Renal cortical epithelial cell (primary cell): Measurements from ENCODE around the gene TBC1D20. TPM values are rescaled to one million over a fixed set of nuclear protein-coding genes. Genes with fewer than 3 reads are reported as not detected.
A peak's percentile ranks its signal among the peaks of the same experiment; 100 is the strongest.
"Not testable (repeated sequence)": the region's sequence is repeated elsewhere in the genome, so short reads cannot be mapped to it uniquely, and the experiment has no call there.

Experiments used
- DNase-seq: peaks from one replicate; pipeline ENCODE4 v3.0.0-alpha.2; 2011; ENCODE audit warnings: low read depth
- total RNA-seq: library from RNA; depleted of rRNA; stranded (reverse); fragments of >200 nt; gene quantifications from 2 replicates; pipeline ENCODE4 v1.2.3, GENCODE V29; 2014

The TBC1D20 gene
- 34.2 and 36.9 TPM in 2 replicates for total RNA-seq

- peak; percentile 61 for DNase-seq
These were observed at the start of gene TBC1D20 for GRCh38 chr20:462199-462991. Gene TBC1D20, minus strand, starts transcription at chr20:462533. Its CDS starts 128 bp downstream, at chr20:462405.

- DNase-seq, result not testable (repeated sequence)
These were observed 48.2 kb upstream of the TBC1D20 start for GRCh38 chr20:510328-511057.

DNA sequence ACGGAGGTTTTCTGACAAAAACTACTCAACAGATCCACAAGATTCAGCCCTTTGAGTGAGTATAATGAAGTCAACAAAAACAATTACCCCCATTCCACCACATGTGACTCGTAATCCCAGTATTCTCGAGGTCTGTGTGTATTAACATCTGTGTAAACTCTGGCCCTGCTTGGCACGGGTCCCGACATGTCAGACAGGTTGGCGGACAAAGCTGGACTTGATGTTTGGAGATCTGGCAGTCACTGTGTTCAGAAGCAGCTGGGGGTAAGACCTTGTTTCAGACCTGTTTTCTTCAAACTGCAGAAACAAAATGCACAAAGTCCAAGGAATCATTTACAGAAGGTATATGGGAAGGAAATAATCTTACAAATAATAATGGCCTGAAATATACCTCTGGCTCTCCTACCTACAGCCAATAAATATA lies 46.0 kb upstream of the TBC1D20 start:
- peak; percentile 16 for DNase-seq

- DNase-seq, result no peak
These were observed 45.5 kb upstream of the TBC1D20 start for GRCh38 chr20:507761-508332.

DNA sequence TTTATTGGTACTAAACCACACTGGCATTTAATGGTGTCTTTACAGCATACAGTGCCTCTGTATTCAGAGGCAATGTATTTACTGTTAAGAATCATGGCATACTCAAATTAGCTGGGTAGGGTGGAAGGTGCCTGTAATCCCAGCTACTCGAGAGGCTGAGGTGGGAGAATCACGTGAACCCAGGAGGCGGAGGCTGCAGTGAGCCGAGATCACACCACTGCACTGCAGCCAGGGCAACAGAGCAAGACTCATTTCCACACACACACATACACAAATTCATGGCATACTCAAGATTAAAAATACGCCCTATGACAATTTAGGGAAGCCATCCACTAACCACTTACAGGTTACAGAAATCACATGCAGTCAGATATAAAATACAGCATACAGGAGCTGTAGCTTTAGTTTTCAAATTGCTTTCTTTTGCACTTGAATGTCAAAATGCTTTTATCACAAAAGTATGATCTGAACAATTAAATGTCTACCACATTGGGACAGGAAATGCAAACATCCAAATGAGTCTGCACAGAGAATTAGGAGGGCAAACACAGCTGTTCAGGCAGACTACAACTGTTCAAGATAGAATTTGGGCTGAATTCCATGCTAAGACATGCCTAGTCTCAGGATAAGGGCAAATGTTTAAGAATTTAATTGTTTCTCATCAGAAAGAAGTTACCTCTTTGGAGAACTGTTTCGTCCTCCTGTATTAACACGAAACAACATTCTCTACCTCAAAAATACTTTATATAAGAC lies 44.8 kb upstream of the TBC1D20 start:
- DNase-seq, result no peak

- DNase-seq, result no peak
These were observed 42.3 kb upstream of the TBC1D20 start for GRCh38 chr20:504632-505075.

- DNase-seq, result no peak
These were observed 40.9 kb upstream of the TBC1D20 start for GRCh38 chr20:503048-503737.

- no peak for DNase-seq
These were observed 35.6 kb upstream of the TBC1D20 start for GRCh38 chr20:497979-498378.

- DNase-seq, result peak; percentile 69
These were observed 33.9 kb upstream of the TBC1D20 start for GRCh38 chr20:496126-496696.

DNA sequence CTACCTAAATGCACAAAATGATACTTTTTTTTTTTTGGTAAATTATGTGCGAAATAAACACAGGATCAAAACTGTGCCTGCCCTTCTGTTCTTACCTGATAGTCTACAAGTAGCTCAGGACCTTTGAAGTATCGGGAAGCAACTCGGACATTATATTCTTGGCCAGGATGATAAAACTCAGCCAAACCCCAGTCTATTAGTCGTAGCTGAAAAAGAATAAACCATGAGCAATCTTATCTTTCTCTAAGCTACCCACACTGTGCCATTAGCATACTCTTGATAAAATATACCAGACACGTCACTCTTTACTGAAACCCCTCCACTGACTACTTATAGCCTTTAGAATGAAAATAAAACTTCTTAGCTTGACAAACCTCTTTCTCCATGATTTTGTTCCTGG lies 29.8 kb upstream of the TBC1D20 start:
- DNase-seq, result no peak

GRCh38 chr20:487655-488054 lies 25.3 kb upstream of the TBC1D20 start:
- DNase-seq, result no peak

DNA sequence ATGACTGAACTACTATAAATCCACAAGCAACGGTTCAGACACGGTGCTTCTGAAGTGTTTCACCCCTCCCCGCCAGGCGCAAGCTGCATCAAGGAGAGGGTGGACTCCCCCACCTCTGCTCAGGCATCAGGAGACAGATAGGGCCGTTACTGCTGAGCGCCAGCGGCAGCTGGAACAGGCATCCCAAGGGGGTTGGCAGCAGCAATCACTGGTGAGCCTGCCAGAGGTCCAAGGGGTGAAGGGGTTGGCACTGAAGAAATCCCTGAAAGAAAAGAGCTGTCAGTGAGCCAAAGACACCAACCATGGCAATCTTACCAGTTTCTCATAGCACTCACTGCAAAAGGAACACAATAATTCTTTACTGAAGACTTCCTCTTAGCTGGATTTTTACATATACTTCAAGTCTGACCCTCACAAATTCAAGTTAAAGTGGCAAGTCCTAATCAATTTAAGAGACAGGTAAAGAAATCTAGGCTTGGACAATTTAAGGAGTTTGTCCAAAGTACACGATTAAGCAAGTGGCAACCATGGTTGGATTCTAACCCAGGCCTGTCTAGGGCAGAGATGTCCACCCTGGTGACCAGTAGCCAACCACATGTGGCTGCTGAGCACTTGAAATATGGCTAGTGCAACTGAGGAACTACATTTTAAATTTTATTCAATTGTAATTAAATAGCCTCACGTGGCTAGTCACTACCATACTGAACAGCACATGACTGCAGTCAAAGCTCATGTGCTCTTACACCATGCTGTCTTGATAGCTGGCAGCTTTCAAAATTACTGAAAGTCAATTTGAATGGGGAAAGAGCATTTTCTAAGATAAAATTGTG lies 21.7 kb upstream of the TBC1D20 start:
- no peak for DNase-seq

GRCh38 chr20:481167-481566 lies 18.8 kb upstream of the TBC1D20 start:
- DNase-seq, result no peak

- no peak for DNase-seq
These were observed 17.7 kb upstream of the TBC1D20 start for GRCh38 chr20:480044-480443.

DNA sequence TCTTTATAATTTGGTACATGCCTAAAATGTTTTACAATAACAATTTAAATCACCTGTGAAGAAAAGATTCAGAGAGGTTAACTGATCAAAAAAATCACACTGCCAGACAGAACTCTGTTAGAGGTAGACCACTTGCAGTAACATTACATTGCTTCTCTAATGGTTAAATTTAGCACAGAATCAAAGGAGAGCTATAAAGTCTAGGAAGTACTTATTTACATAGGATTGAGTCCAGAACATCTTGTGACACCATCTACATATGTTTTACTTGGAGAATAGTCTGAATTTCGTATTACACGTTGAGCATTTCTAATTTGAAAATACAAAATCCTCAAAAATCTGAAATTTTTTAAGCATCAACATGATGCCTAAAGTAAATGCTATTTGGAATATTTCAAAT lies 17.2 kb upstream of the TBC1D20 start:
- DNase-seq, result no peak

GRCh38 chr20:478949-479429 lies 16.7 kb upstream of the TBC1D20 start:
- peak; percentile 70 for DNase-seq

- peak; percentile 29 for DNase-seq
These were observed 15.9 kb upstream of the TBC1D20 start for GRCh38 chr20:478010-478948.

DNA sequence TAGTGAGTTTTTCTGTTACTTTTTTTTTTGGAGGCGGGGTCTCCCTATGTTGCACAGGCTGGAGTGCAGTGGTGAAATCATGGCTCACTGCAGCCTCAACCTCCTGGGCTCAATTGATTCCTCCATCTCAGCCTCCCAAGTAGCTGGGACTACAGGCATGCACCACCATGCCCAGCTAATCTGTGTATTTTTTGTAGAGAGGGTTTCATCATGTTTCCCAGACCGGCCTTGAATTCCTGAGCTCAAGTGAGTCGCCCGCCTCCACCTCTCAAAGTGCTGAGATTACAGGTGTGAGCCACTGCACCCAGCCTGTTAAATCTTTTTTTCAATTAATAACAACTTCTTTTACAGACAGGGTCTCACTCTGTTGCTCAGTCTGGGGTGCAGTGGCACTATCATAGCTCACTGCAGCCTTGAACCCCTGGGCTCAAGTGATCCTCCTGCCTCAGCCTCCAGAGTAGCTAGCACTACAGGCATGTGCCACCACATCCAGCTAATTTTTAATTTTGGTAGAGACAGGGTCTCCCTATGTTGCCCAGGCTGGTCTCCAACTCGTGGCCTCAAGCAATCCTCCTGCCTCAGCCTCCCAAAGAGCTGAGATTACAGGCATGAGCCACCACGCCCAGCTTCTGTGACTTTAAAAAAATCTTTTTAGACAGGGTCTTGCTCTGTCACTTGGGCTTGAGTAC lies 14.4 kb upstream of the TBC1D20 start:
- not testable (repeated sequence) for DNase-seq
